ENCODE data around the gene P2RY2. TPM values are rescaled to one million over a fixed set of nuclear protein-coding genes. Genes with fewer than 3 reads are reported as not detected.

P2RY2 gene
- polyA plus RNA-seq, 1 of the 3 experiments (the other 2 are of a cell fraction), result 0.12 TPM

DNA sequence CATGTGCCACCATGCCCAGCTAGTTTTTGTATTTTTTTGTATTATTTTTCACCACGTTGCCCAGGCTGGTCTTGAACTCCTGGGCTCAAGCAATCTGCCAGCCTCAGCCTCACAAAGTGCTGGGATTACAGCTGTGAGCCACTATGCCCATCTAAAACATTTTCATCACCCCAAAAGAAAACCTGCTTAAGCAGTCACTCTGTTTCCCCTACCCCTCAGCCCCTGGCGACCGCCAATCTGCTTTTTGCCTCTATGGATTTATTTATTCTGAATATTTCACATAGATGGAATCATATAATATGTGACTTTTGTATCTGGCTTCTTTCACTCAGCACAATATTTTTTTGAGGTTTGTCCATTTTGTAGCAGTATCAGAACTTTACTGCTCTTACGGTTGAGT is 18.6 kb upstream of the P2RY2 start:
- 89% methylated on average over 4 of the region's 4 CpGs for WGBS (ENCODE audit: low lambda C conversion rate)
- Histone ChIP-seq H3K4me2 (no peak overlapping the region), H3K27me3 (ENCODE audit: insufficient read depth) (no peaks in the 10 kb centered on the region), H4K20me1 (ENCODE audit: insufficient read depth) (no peaks in the 10 kb centered on the region), H2AFZ (ENCODE audit: low read depth) (no peak overlapping the region), H3K9me3 (no peaks in the 10 kb centered on the region), H3K36me3 (replicated peaks in 1 of 2; ENCODE audit: control insufficient read depth in 1 of 2, insufficient read depth in 2 of 2, low read length in 1 of 2) (no peaks in the 10 kb centered on the region), H3K9ac (no peak overlapping the region), H3K4me1 (ENCODE audit: control insufficient read depth in 1 of 2, insufficient read depth in 2 of 2, low read depth in 1 of 2, low read length in 1 of 2) (no peaks in the 10 kb centered on the region; a peak in 1 of 4 replicates), H3K27ac (ENCODE audit: low read depth in 2 of 2, low read length in 1 of 2) (no peak overlapping the region), H3K79me2 (ENCODE audit: insufficient read depth) (no peaks in the 10 kb centered on the region), H3K4me3 (ENCODE audit: low read depth in 2 of 2, low read length in 1 of 2) (no peak overlapping the region), H3K9me2 (no peaks in the 10 kb centered on the region), H3F3A (replicated peaks; ENCODE audit: insufficient read depth) (no peaks in the 10 kb centered on the region)
- POLR2A ChIA-PET, result no interaction called here
- CTCF ChIA-PET, result interaction anchor here (0.7 kb wide), 1 partner anchor 1157 kb away, joined by 3 read pairs; no protein-coding TSS in a partner anchor
- no peak for DNase-seq
- TF ChIP-seq NRF1 (IDR thresholded peaks at IDR 0.05; ENCODE audit: low read depth, low read length) (no peak), CTCF (IDR thresholded peaks at IDR 0.05) (no peak), TCF12 (IDR thresholded peaks at IDR 0.05) (no peak), RFX5 (IDR thresholded peaks at IDR 0.05; ENCODE audit: low read length) (no peak)
- TF ChIP-seq, protein P1, sequence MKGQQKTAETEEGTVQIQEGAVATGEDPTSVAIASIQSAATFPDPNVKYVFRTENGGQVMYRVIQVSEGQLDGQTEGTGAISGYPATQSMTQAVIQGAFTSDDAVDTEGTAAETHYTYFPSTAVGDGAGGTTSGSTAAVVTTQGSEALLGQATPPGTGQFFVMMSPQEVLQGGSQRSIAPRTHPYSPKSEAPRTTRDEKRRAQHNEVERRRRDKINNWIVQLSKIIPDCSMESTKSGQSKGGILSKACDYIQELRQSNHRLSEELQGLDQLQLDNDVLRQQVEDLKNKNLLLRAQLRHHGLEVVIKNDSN (IDR thresholded peaks at IDR 0.05; ENCODE audit: borderline replicate concordance, low read depth), result no peak

DNA sequence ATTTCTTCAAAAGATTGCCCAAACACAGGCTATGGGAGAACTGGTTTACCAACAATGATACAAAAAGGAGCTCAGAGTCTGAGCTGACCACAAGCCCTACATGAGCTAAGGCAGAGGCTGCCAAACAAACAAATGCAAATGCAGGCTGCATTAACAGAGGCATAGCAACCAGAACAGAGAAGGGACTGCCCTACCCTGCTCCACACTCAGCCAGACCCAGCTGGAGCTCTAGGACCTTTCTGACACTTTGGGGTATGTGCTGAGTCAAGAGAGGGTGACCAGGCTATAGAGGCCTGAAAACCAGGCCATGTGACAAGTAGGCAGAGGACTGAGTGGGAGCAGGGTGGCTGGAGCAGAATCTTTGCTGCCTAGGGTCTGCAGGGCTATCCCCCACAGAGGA is 17.8 kb upstream of the P2RY2 start:
- DNase-seq, result no peak
- Histone ChIP-seq H3K36me3 (replicated peaks in 1 of 2; ENCODE audit: control insufficient read depth in 1 of 2, insufficient read depth in 2 of 2, low read length in 1 of 2) (no peaks in the 10 kb centered on the region), H3K9me2 (no peaks in the 10 kb centered on the region), H3K79me2 (ENCODE audit: insufficient read depth) (no peaks in the 10 kb centered on the region), H2AFZ (ENCODE audit: low read depth) (no peak overlapping the region), H3F3A (replicated peaks; ENCODE audit: insufficient read depth) (no peaks in the 10 kb centered on the region), H3K9ac (no peak overlapping the region), H3K27ac (ENCODE audit: low read depth in 2 of 2, low read length in 1 of 2) (no peak overlapping the region), H4K20me1 (ENCODE audit: insufficient read depth) (no peaks in the 10 kb centered on the region), H3K4me1 (ENCODE audit: control insufficient read depth in 1 of 2, insufficient read depth in 2 of 2, low read depth in 1 of 2, low read length in 1 of 2) (peaks cover 0 to 6% of the 10 kb centered on the region in 2 experiments; a peak in 1 of 4 replicates), H3K4me2 (no peak overlapping the region), H3K9me3 (no peaks in the 10 kb centered on the region), H3K4me3 (ENCODE audit: low read depth in 2 of 2, low read length in 1 of 2) (no peak overlapping the region), H3K27me3 (ENCODE audit: insufficient read depth) (no peaks in the 10 kb centered on the region)
- ChIA-PET CTCF (interaction anchor here (0.8 to 1.5 kb wide), 5 partner anchors 12 to 368 kb away, joined by 3 read pairs; no protein-coding TSS in a partner anchor), POLR2A (no interaction called here)
- TF ChIP-seq IRF3 (IDR thresholded peaks at IDR 0.05; ENCODE audit: low read depth, low read length), result no peak
- no peak for TF ChIP-seq MXI1 (IDR thresholded peaks at IDR 0.05; ENCODE audit: low read depth, low read length)
- TF ChIP-seq YY1 (IDR thresholded peaks at IDR 0.05; ENCODE audit: low read depth), result no peak
- TF ChIP-seq, protein P2, sequence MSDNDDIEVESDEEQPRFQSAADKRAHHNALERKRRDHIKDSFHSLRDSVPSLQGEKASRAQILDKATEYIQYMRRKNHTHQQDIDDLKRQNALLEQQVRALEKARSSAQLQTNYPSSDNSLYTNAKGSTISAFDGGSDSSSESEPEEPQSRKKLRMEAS (IDR thresholded peaks at IDR 0.05; ENCODE audit: low read depth), result no peak
- TF ChIP-seq CTCF (IDR thresholded peaks at IDR 0.05), result no peak
- no peak for TF ChIP-seq JUND (IDR thresholded peaks at IDR 0.05)
- TF ChIP-seq PBX3 (IDR thresholded peaks at IDR 0.05), result no peak
